Smooth muscle cell (in vitro differentiated cells): ENCODE results near the gene LTN1. TPM values are rescaled to one million over a fixed set of nuclear protein-coding genes. Genes with fewer than 3 reads are reported as not detected.

Experiments used
- DNase-seq: peaks from one replicate; lab custom pipeline; 2025; ENCODE audit not compliant: unreplicated experiment; lab: John Stamatoyannopoulos, UW
- H2AFZ ChIP-seq: fragments of 200-600 bp; sonication (generic); 2 replicates; pipeline ENCODE4 v1.6.0; 2016; ENCODE audit warnings: antibody characterized with exemption, low read depth, mild to moderate bottlenecking
- H3F3A ChIP-seq: fragments of 200-600 bp; sonication (generic); 2 replicates; pipeline ENCODE4 v1.6.0; 2017; ENCODE audit warnings: antibody characterized with exemption, low read depth
- H3K27ac ChIP-seq: fragments of 200-600 bp; sonication (generic); 2 replicates; pipeline ENCODE4 v1.5.1; 2016; ENCODE audit warnings: low read depth, mild to moderate bottlenecking
- H3K27me3 ChIP-seq: fragments of 200-600 bp; sonication (generic); 2 replicates; pipeline ENCODE4 v1.6.1; 2016; ENCODE audit warnings: low read depth, mild to moderate bottlenecking
- H3K36me3 ChIP-seq: fragments of 200-600 bp; sonication (generic); 2 replicates; pipeline ENCODE4 v1.5.1; 2016; ENCODE audit warnings: low read depth
- H3K4me1 ChIP-seq: fragments of 200-600 bp; sonication (generic); 2 replicates; pipeline ENCODE4 v1.5.1; 2016; ENCODE audit warnings: low read depth
- H3K4me2 ChIP-seq: fragments of 200-600 bp; sonication (generic); 2 replicates; pipeline ENCODE4 v1.6.0; 2016; ENCODE audit warnings: mild to moderate bottlenecking
- H3K4me3 ChIP-seq: fragments of 200-600 bp; sonication (generic); 2 replicates; pipeline ENCODE4 v1.5.1; 2016; ENCODE audit warnings: mild to moderate bottlenecking
- H3K79me2 ChIP-seq: fragments of 200-600 bp; sonication (generic); 2 replicates; pipeline ENCODE4 v1.6.0; 2016; ENCODE audit warnings: low read depth, mild to moderate bottlenecking
- H3K9ac ChIP-seq: fragments of 200-600 bp; sonication (generic); 2 replicates; pipeline ENCODE4 v1.6.0; 2016; ENCODE audit warnings: low read depth
- H3K9me3 ChIP-seq: fragments of 200-600 bp; sonication (generic); replicated peaks from 2 replicates; pipeline ENCODE4 v1.5.1; 2016; ENCODE audit warnings: low read depth
- H4K20me1 ChIP-seq: fragments of 200-600 bp; sonication (generic); 2 replicates; pipeline ENCODE4 v1.6.0; 2016; ENCODE audit warnings: low read depth
- WGBS: methylation state at CpG from one replicate; pipeline ENCODE4 v1.1.7; 2016; ENCODE audit warnings: low lambda C conversion rate; 5-methylcytosine and 5-hydroxymethylcytosine counted together
- polyA plus RNA-seq: library from polyadenylated mRNA; unstranded; fragments of >200 nt; fragmentation: Nextera tagmentation; extraction: Ambion mirVana; gene quantifications from 2 replicates; pipeline ENCODE4 v1.2.1, GENCODE V29; 2016
- total RNA-seq: library from RNA; depleted of rRNA; stranded (reverse); fragments of >200 nt; gene quantifications from 2 replicates; pipeline ENCODE4 v1.2.3, GENCODE V29; 2014
- TF ChIP-seq, protein P1 (sequence below): fragments of 200-600 bp; sonication (generic); IDR thresholded peaks from 2 replicates; pipeline ENCODE4 v1.5.1; 2017; ENCODE audit warnings: borderline replicate concordance, mild to moderate bottlenecking, antibody characterized with exemption; ENCODE audit not compliant: insufficient read depth, poor library complexity, severe bottlenecking

LTN1 gene
- total and polyA plus RNA-seq, 2 experiments from 2014 or later: 10.2 to 44.4 TPM

DNA sequence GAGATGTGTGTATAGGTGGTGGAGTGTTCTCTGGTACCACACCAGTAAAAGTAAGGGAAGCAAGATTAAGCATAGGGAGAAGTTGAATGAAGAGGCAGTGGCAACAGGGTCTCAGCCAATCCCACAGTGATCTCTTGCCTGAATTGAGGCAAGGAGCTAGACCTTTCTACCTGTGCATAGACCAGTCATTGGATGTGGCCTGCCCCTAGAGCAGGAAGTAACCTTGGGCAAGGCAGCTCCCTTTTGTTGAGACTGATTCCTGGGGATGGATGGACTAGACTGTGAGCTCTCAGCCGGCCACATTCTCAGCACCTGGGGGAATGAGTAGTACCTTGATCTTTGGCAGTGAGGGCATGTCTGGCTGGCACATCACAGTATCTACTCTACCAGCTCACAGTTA, 38.2 kb upstream of the LTN1 start:
- Histone ChIP-seq H3K4me2 (no peak overlapping the region), H3K79me2 (peaks cover 35% of the 10 kb centered on the region), H3K27me3 (no peaks in the 10 kb centered on the region), H3K27ac (no peak overlapping the region), H3K4me1 (peaks cover under 1% of the 10 kb centered on the region), H3K36me3 (peaks cover 20% of the 10 kb centered on the region), H2AFZ (no peak overlapping the region), H3F3A (no peaks in the 10 kb centered on the region), H3K4me3 (no peak overlapping the region), H4K20me1 (no peaks in the 10 kb centered on the region), H3K9me3 (no peaks in the 10 kb centered on the region), H3K9ac (no peak overlapping the region)
- no peak for DNase-seq
- TF ChIP-seq, protein P1, sequence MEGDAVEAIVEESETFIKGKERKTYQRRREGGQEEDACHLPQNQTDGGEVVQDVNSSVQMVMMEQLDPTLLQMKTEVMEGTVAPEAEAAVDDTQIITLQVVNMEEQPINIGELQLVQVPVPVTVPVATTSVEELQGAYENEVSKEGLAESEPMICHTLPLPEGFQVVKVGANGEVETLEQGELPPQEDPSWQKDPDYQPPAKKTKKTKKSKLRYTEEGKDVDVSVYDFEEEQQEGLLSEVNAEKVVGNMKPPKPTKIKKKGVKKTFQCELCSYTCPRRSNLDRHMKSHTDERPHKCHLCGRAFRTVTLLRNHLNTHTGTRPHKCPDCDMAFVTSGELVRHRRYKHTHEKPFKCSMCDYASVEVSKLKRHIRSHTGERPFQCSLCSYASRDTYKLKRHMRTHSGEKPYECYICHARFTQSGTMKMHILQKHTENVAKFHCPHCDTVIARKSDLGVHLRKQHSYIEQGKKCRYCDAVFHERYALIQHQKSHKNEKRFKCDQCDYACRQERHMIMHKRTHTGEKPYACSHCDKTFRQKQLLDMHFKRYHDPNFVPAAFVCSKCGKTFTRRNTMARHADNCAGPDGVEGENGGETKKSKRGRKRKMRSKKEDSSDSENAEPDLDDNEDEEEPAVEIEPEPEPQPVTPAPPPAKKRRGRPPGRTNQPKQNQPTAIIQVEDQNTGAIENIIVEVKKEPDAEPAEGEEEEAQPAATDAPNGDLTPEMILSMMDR: no peak
- WGBS: 94% methylated on average over 1 of the region's 1 CpG

DNA sequence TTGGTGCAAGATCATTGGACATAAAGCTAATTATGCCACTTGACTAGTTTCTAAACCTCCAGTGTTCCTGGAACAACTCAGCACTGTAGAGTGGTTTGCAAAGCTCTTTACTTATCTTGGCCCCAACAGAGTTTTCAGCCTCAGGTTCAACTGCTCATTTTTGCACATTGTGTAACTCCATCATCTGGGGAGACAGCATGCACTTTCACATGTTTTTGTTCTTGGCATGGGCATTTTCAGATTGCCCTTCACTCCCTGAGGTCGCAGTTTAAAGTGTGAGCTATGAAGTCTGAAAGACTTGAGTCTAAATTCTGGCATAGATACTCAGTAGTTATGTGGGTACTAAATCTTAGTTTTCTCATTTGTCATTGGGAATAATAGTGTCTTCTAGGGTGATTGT, 36.8 kb upstream of the LTN1 start:
- peaks cover 14% of the 10 kb centered on the region for H3K36me3 ChIP-seq
- TF ChIP-seq, protein P1: no peak

DNA sequence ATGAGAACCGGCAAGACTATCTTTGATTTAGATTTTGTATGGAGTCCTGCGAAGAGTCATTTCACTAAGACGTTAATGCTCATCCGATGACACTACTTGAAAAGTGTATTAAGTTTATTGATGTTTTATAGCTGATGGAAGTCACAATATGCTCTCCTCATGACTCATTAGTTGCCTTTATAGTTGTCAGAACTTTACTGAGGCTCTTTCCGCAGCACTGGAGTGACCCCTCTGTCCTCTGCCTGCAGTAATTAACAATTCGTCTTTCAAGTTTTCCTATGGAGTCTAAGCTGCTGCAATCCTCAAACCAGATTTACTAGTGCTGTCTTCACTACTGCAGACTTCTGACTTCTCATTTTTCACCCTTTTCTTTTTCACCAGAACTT, 32.6 kb upstream of the LTN1 start:
- DNase-seq: no peak
- H4K20me1 ChIP-seq: no peaks in the 10 kb centered on the region
- TF ChIP-seq, protein P1: no peak
- peak overlapping the region; percentile 96 for H3K4me2 ChIP-seq
- peaks cover 5% of the 10 kb centered on the region for H3K36me3 ChIP-seq
- no peak overlapping the region for H2AFZ ChIP-seq
- H3K27ac ChIP-seq: peak overlapping the region; percentile 97
- peaks cover 6% of the 10 kb centered on the region for H3K4me1 ChIP-seq
- H3K27me3 ChIP-seq: no peaks in the 10 kb centered on the region
- H3F3A ChIP-seq: peaks cover 3% of the 10 kb centered on the region
- peaks cover 35% of the 10 kb centered on the region for H3K79me2 ChIP-seq
- 6% methylated on average over 6 of the region's 6 CpGs for WGBS
- peak overlapping the region; percentile 83 for H3K4me3 ChIP-seq
- peak overlapping the region; percentile 97 for H3K9ac ChIP-seq
- no peaks in the 10 kb centered on the region for H3K9me3 ChIP-seq

More for the DNA sequence above, 36.8 kb upstream of the LTN1 start:
- Histone ChIP-seq H3F3A (peaks cover 3% of the 10 kb centered on the region), H3K9ac (no peak overlapping the region), H4K20me1 (no peaks in the 10 kb centered on the region), H3K9me3 (no peaks in the 10 kb centered on the region), H3K27ac (no peak overlapping the region), H3K27me3 (no peaks in the 10 kb centered on the region), H3K4me1 (peaks cover 6% of the 10 kb centered on the region), H3K79me2 (peaks cover 40% of the 10 kb centered on the region), H3K4me3 (no peak overlapping the region), H3K4me2 (no peak overlapping the region), H2AFZ (no peak overlapping the region)
- no peak for DNase-seq
- WGBS: 97% methylated on average over 1 of the region's 1 CpG
